SK-N-SH (cell line): ENCODE data around the gene SLC41A2. TPM values are rescaled to one million over a fixed set of nuclear protein-coding genes. Genes with fewer than 3 reads are reported as not detected.

Source experiments
- CTCF ChIA-PET: fragments of 300-600, 350-600 bp; formaldehyde crosslinking; extraction: SDS; loops from one replicate; lab custom pipeline; 2021; lab: Yijun Ruan, JAX
- POLR2A ChIA-PET: fragments of 350-600 bp; sonication (Branson Sonifier 250); formaldehyde crosslinking; extraction: SDS; loops from one replicate; lab custom pipeline; 2020; ENCODE audit warnings: antibody characterized with exemption, inconsistent platforms; lab: Yijun Ruan, JAX
- DNase-seq: peaks from one replicate; pipeline ENCODE4 v3.0.0; 2012
- H2AFZ ChIP-seq: fragments of 200-600 bp; sonication (generic); 2 replicates; pipeline ENCODE4 v1.8.1; 2016; ENCODE audit warnings: antibody characterized with exemption, mild to moderate bottlenecking, low read depth
- H3F3A ChIP-seq: fragments of 200-600 bp; sonication (generic); replicated peaks from 2 replicates; pipeline ENCODE3; 2016; ENCODE audit warnings: antibody characterized with exemption, mild to moderate bottlenecking; ENCODE audit not compliant: insufficient read depth
- H3K27ac ChIP-seq, 2 experiments: fragments of 200-500 bp in 1 of 2; fragments of 200-600 bp in 1 of 2; sonication (Bioruptor generic) in 1 of 2; sonication (generic), shearing (Covaris generic) in 1 of 2; 2 replicates each; pipeline versions ENCODE4 v1.5.1 to v1.6.1; 2014 to 2016; ENCODE audit warnings: low read depth in 2 of 2, inconsistent platforms in 1 of 2, low read length in 1 of 2, mild to moderate bottlenecking in 1 of 2, mixed read lengths in 1 of 2
- H3K27me3 ChIP-seq: fragments of 200-600 bp; sonication (generic), shearing (Covaris generic); 2 replicates; pipeline ENCODE4 v1.6.1; 2016; ENCODE audit warnings: mixed run types; ENCODE audit not compliant: insufficient read depth
- H3K36me3 ChIP-seq, 2 experiments: fragments of 200-500 bp in 1 of 2; fragments of 200-600 bp in 1 of 2; sonication (Bioruptor generic) in 1 of 2; sonication (generic) in 1 of 2; replicated peaks in 1 of 2; 2 replicates each; pipeline versions ENCODE3 to v1.5.1; 2014 to 2016; ENCODE audit warnings: low read length in 1 of 2, mild to moderate bottlenecking in 1 of 2; ENCODE audit not compliant: insufficient read depth in 2 of 2, control insufficient read depth in 1 of 2
- H3K4me1 ChIP-seq, 2 experiments: fragments of 200-500 bp in 1 of 2; fragments of 200-600 bp in 1 of 2; sonication (Bioruptor generic) in 1 of 2; sonication (generic), shearing (Covaris generic) in 1 of 2; 2 replicates each; pipeline versions ENCODE4 v1.5.1 to v1.6.1; 2014 to 2016; ENCODE audit warnings: low read depth in 1 of 2, low read length in 1 of 2, mixed run types in 1 of 2; ENCODE audit not compliant: insufficient read depth in 2 of 2, control insufficient read depth in 1 of 2
- H3K4me2 ChIP-seq: fragments of 200-600 bp; sonication (generic), shearing (Covaris generic); 2 replicates; pipeline ENCODE4 v1.6.1; 2017; ENCODE audit warnings: mixed run types
- H3K4me3 ChIP-seq, 2 experiments: fragments of 200-500 bp in 1 of 2; fragments of 200-600 bp in 1 of 2; sonication (Bioruptor generic) in 1 of 2; sonication (generic), shearing (Covaris generic) in 1 of 2; 2 replicates each; pipeline versions ENCODE4 v1.5.1 to v1.8.1; 2014 to 2016; ENCODE audit warnings: low read depth in 2 of 2, inconsistent platforms in 1 of 2, low read length in 1 of 2, mild to moderate bottlenecking in 1 of 2, mixed read lengths in 1 of 2, moderate library complexity in 1 of 2
- H3K79me2 ChIP-seq: fragments of 200-600 bp; sonication (generic); 2 replicates; pipeline ENCODE4 v1.8.1; 2017; ENCODE audit warnings: mild to moderate bottlenecking; ENCODE audit not compliant: insufficient read depth
- H3K9ac ChIP-seq: fragments of 200-600 bp; sonication (generic); 2 replicates; pipeline ENCODE4 v1.6.1; 2017; ENCODE audit warnings: mixed run types
- H3K9me2 ChIP-seq: fragments of 200-600 bp; sonication (generic); 2 replicates; pipeline ENCODE4 v1.6.1; 2017; ENCODE audit warnings: mixed run types
- H3K9me3 ChIP-seq: fragments of 200-600 bp; sonication (generic); 2 replicates; pipeline ENCODE4 v1.6.1; 2017; ENCODE audit warnings: mixed run types, mild to moderate bottlenecking, moderate library complexity
- H4K20me1 ChIP-seq: fragments of 200-600 bp; sonication (generic); 2 replicates; pipeline ENCODE4 v1.6.1; 2017; ENCODE audit warnings: mild to moderate bottlenecking, mixed run types; ENCODE audit not compliant: insufficient read depth
- EZH2phosphoT487 ChIP-seq: fragments of 200-600 bp; sonication (generic); IDR thresholded peaks from 2 replicates; pipeline ENCODE4 v1.6.1; 2017; ENCODE audit warnings: low read depth, mixed run types, mild to moderate bottlenecking, antibody characterized with exemption, moderate library complexity, borderline replicate concordance
- GABPA ChIP-seq: IDR thresholded peaks from 2 replicates; pipeline ENCODE4 v1.4.0; 2012; ENCODE audit warnings: low read depth, mild to moderate bottlenecking
- MEF2A ChIP-seq: IDR thresholded peaks from 2 replicates; pipeline ENCODE4 v1.4.0; 2012; ENCODE audit warnings: low read depth, borderline replicate concordance
- NRF1 ChIP-seq: IDR thresholded peaks from 2 replicates; pipeline ENCODE4 v1.6.1; 2012; ENCODE audit warnings: low read depth, mild to moderate bottlenecking, low read length
- RAD21 ChIP-seq: IDR thresholded peaks from 2 replicates; pipeline ENCODE4 v1.6.1; 2012; ENCODE audit warnings: mild to moderate bottlenecking, low read length
- RFX5 ChIP-seq: IDR thresholded peaks from 2 replicates; pipeline ENCODE4 v1.6.1; 2012; ENCODE audit warnings: mild to moderate bottlenecking, improper control_type of control experiment, low read length
- TAF1 ChIP-seq: IDR thresholded peaks from 2 replicates; pipeline ENCODE4 v1.6.1; 2012; ENCODE audit warnings: low read depth, mild to moderate bottlenecking, low read length, moderate library complexity, borderline replicate concordance
- TCF12 ChIP-seq: IDR thresholded peaks from 2 replicates; pipeline ENCODE4 v1.4.0; 2012
- TEAD4 ChIP-seq: IDR thresholded peaks from 2 replicates; pipeline ENCODE4 v1.4.0; 2012; ENCODE audit warnings: mild to moderate bottlenecking, borderline replicate concordance; ENCODE audit not compliant: insufficient read depth
- whole genome bisulfite sequencing: methylation state at CpG from one replicate; pipeline ENCODE4 v1.1.6; 2017; ENCODE audit warnings: low lambda C conversion rate; 5-methylcytosine and 5-hydroxymethylcytosine counted together
- polyA plus RNA-seq, 3 experiments: library from polyadenylated mRNA; depleted of rRNA; stranded (reverse); fragments of >200 nt; gene quantifications; 2 replicates each; pipeline ENCODE4 v1.2.3, GENCODE V29; 2012
- TF ChIP-seq, protein P1 (sequence below): IDR thresholded peaks from 2 replicates; pipeline ENCODE4 v1.6.1; 2012; ENCODE audit warnings: mild to moderate bottlenecking, low read depth, low read length, moderate library complexity
- TF ChIP-seq, protein P2 (sequence below): IDR thresholded peaks from 2 replicates; pipeline ENCODE4; 2012
- TF ChIP-seq, protein P3 (sequence below): IDR thresholded peaks from 2 replicates; pipeline ENCODE4 v1.4.0; 2012; ENCODE audit warnings: low read depth, borderline replicate concordance
- TF ChIP-seq, protein P4 (sequence below): fragments of 200-600 bp; sonication (generic); IDR thresholded peaks from 2 replicates; pipeline ENCODE4 v1.6.1; 2017; ENCODE audit warnings: antibody characterized with exemption, mild to moderate bottlenecking, moderate library complexity
- TF ChIP-seq, protein P5 (sequence below): IDR thresholded peaks from 2 replicates; pipeline ENCODE4 v1.4.0; 2012; ENCODE audit warnings: low read depth, borderline replicate concordance
- TF ChIP-seq, protein P6 (sequence below): fragments of 150-350 bp; IDR thresholded peaks from 2 replicates; pipeline ENCODE4 v1.6.1; 2017; ENCODE audit warnings: antibody characterized with exemption, low read length, low read depth, borderline replicate concordance

SLC41A2 gene
- polyA plus RNA-seq, 1 of the 3 experiments (the other 2 are of a cell fraction), result 1.7 TPM

DNA sequence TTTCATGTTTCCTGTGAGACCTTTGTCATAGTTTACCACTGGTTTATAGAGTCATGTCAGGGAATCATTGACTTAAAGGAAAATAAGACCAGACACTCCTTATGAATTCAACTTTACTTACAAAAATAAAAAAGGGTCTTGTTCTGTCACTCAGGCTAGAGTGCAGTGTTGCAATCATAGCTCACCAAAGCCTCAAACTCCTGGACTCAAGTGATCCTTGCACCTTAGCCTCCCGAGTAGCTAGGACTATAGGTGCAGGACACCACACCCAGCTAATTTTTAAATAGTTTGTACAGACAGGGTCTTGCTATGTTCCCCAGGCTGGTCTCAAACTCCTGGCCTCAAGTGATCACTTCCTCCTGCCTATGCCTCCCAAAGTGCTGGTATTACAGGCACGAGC, 19.0 kb downstream of the SLC41A2 start:
- no peak for DNase-seq
- WGBS, result 76% methylated on average over 2 of the region's 2 CpGs
- Histone ChIP-seq H3K27me3 (no peaks in the 10 kb centered on the region), H3K4me1 (no peaks in the 10 kb centered on the region; a peak in 1 of 4 replicates), H3K27ac (no peak overlapping the region), H2AFZ (no peak overlapping the region), H3K36me3 (no peaks in the 10 kb centered on the region), H3F3A (peaks cover 3% of the 10 kb centered on the region), H3K9me2 (no peaks in the 10 kb centered on the region), H3K4me2 (no peak overlapping the region), H3K4me3 (no peak overlapping the region), H3K9me3 (no peaks in the 10 kb centered on the region; the same call in 1 of the 2 replicates), H3K9ac (no peak overlapping the region), H3K79me2 (peaks cover 6% of the 10 kb centered on the region), H4K20me1 (no peaks in the 10 kb centered on the region)
- CTCF ChIA-PET, result no interaction called here
- TF ChIP-seq RAD21 (no peak), TEAD4 (no peak), MEF2A (no peak), TCF12 (no peak), GABPA (no peak), NRF1 (no peak), TAF1 (no peak), EZH2phosphoT487 (no peak), RFX5 (no peak)
- TF ChIP-seq, protein P1, sequence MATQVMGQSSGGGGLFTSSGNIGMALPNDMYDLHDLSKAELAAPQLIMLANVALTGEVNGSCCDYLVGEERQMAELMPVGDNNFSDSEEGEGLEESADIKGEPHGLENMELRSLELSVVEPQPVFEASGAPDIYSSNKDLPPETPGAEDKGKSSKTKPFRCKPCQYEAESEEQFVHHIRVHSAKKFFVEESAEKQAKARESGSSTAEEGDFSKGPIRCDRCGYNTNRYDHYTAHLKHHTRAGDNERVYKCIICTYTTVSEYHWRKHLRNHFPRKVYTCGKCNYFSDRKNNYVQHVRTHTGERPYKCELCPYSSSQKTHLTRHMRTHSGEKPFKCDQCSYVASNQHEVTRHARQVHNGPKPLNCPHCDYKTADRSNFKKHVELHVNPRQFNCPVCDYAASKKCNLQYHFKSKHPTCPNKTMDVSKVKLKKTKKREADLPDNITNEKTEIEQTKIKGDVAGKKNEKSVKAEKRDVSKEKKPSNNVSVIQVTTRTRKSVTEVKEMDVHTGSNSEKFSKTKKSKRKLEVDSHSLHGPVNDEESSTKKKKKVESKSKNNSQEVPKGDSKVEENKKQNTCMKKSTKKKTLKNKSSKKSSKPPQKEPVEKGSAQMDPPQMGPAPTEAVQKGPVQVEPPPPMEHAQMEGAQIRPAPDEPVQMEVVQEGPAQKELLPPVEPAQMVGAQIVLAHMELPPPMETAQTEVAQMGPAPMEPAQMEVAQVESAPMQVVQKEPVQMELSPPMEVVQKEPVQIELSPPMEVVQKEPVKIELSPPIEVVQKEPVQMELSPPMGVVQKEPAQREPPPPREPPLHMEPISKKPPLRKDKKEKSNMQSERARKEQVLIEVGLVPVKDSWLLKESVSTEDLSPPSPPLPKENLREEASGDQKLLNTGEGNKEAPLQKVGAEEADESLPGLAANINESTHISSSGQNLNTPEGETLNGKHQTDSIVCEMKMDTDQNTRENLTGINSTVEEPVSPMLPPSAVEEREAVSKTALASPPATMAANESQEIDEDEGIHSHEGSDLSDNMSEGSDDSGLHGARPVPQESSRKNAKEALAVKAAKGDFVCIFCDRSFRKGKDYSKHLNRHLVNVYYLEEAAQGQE, result no peak
- TF ChIP-seq, protein P2, sequence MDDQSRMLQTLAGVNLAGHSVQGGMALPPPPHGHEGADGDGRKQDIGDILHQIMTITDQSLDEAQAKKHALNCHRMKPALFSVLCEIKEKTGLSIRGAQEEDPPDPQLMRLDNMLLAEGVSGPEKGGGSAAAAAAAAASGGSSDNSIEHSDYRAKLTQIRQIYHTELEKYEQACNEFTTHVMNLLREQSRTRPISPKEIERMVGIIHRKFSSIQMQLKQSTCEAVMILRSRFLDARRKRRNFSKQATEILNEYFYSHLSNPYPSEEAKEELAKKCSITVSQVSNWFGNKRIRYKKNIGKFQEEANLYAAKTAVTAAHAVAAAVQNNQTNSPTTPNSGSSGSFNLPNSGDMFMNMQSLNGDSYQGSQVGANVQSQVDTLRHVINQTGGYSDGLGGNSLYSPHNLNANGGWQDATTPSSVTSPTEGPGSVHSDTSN, result no peak
- TF ChIP-seq, protein P3, sequence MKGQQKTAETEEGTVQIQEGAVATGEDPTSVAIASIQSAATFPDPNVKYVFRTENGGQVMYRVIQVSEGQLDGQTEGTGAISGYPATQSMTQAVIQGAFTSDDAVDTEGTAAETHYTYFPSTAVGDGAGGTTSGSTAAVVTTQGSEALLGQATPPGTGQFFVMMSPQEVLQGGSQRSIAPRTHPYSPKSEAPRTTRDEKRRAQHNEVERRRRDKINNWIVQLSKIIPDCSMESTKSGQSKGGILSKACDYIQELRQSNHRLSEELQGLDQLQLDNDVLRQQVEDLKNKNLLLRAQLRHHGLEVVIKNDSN, result no peak
- TF ChIP-seq, protein P4, sequence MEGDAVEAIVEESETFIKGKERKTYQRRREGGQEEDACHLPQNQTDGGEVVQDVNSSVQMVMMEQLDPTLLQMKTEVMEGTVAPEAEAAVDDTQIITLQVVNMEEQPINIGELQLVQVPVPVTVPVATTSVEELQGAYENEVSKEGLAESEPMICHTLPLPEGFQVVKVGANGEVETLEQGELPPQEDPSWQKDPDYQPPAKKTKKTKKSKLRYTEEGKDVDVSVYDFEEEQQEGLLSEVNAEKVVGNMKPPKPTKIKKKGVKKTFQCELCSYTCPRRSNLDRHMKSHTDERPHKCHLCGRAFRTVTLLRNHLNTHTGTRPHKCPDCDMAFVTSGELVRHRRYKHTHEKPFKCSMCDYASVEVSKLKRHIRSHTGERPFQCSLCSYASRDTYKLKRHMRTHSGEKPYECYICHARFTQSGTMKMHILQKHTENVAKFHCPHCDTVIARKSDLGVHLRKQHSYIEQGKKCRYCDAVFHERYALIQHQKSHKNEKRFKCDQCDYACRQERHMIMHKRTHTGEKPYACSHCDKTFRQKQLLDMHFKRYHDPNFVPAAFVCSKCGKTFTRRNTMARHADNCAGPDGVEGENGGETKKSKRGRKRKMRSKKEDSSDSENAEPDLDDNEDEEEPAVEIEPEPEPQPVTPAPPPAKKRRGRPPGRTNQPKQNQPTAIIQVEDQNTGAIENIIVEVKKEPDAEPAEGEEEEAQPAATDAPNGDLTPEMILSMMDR, result no peak
- TF ChIP-seq, protein P5, sequence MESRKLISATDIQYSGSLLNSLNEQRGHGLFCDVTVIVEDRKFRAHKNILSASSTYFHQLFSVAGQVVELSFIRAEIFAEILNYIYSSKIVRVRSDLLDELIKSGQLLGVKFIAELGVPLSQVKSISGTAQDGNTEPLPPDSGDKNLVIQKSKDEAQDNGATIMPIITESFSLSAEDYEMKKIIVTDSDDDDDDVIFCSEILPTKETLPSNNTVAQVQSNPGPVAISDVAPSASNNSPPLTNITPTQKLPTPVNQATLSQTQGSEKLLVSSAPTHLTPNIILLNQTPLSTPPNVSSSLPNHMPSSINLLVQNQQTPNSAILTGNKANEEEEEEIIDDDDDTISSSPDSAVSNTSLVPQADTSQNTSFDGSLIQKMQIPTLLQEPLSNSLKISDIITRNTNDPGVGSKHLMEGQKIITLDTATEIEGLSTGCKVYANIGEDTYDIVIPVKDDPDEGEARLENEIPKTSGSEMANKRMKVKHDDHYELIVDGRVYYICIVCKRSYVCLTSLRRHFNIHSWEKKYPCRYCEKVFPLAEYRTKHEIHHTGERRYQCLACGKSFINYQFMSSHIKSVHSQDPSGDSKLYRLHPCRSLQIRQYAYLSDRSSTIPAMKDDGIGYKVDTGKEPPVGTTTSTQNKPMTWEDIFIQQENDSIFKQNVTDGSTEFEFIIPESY, result no peak
- TF ChIP-seq, protein P6, sequence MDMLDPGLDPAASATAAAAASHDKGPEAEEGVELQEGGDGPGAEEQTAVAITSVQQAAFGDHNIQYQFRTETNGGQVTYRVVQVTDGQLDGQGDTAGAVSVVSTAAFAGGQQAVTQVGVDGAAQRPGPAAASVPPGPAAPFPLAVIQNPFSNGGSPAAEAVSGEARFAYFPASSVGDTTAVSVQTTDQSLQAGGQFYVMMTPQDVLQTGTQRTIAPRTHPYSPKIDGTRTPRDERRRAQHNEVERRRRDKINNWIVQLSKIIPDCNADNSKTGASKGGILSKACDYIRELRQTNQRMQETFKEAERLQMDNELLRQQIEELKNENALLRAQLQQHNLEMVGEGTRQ, result no peak
- POLR2A ChIA-PET, result no interaction called here
